Endothelial cell of umbilical vein (primary cell): Measurements from ENCODE around the gene NAA20. TPM values are rescaled to one million over a fixed set of nuclear protein-coding genes. Genes with fewer than 3 reads are reported as not detected.

Source experiments
- BruUV-seq: library from RNA; stranded (reverse); fragments of 400-500 nt; replicated peaks from 2 replicates; lab custom pipeline; 2021; lab: Mats Ljungman, UMichigan
- CTCF ChIA-PET: fragments of 300-600, 350-600 bp; sonication (Branson Sonifier 250); formaldehyde crosslinking; loops from one replicate; lab custom pipeline; 2021; ENCODE audit warnings: antibody characterized with exemption, inconsistent platforms; lab: Charles Lee
- POLR2A ChIA-PET: fragments of 300-600, 350-600 bp; sonication (Branson Sonifier 250); formaldehyde crosslinking; loops from one replicate; lab custom pipeline; 2021; ENCODE audit warnings: antibody characterized with exemption, inconsistent platforms; lab: Charles Lee
- DNase-seq: peaks from one replicate; pipeline ENCODE4 v3.0.0-alpha.2; 2011; ENCODE audit warnings: low read depth, low spot score
- FAIRE-seq: peaks from 2 replicates; lab custom pipeline; 2011; peaks lifted over from hg19 to GRCh38; lab: Jason Lieb, UNC
- H2AFZ ChIP-seq: 2 replicates; pipeline ENCODE4 v1.6.0; 2012; ENCODE audit warnings: low read depth, low read length, control low read depth, inconsistent platforms
- H3K27ac ChIP-seq: 2 replicates; pipeline ENCODE4 v1.5.1; 2011; ENCODE audit warnings: low read depth, mild to moderate bottlenecking, control low read depth, low read length, moderate library complexity; ENCODE audit not compliant: insufficient read depth
- H3K27me3 ChIP-seq, 2 experiments: 2 replicates each; pipeline versions ENCODE4 v1.6.0 to v1.6.1; 2011; ENCODE audit warnings: low read length in 2 of 2, mixed read lengths in 1 of 2; ENCODE audit not compliant: control insufficient read depth in 2 of 2, insufficient read depth in 2 of 2
- H3K36me3 ChIP-seq, 2 experiments: 2 replicates in 1 of 2; 3 replicates in 1 of 2; pipeline ENCODE4 v1.5.1; 2011; ENCODE audit warnings: low read length in 2 of 2, mild to moderate bottlenecking in 1 of 2, moderate library complexity in 1 of 2; ENCODE audit not compliant: control insufficient read depth in 2 of 2, insufficient read depth in 2 of 2; ENCODE audit errors: extremely low read depth in 1 of 2
- H3K4me1 ChIP-seq: 3 replicates; pipeline ENCODE4 v1.5.1; 2011; ENCODE audit warnings: mild to moderate bottlenecking, low read length; ENCODE audit not compliant: control insufficient read depth, insufficient read depth; ENCODE audit errors: extremely low read depth
- H3K4me2 ChIP-seq: 2 replicates; pipeline ENCODE4 v1.6.1; 2011; ENCODE audit warnings: low read length, control low read depth, mixed read lengths; ENCODE audit not compliant: insufficient read depth
- H3K4me3 ChIP-seq, 3 experiments: fragments of 200-600 bp in 1 of 3; sonication (generic), shearing (Covaris generic) in 1 of 3; replicated peaks in 1 of 3; 2 replicates each; pipeline ENCODE4 v1.5.1; 2011 to 2016; ENCODE audit warnings: control low read depth in 3 of 3, low read length in 3 of 3, mild to moderate bottlenecking in 2 of 3, inconsistent platforms in 1 of 3, low read depth in 1 of 3, moderate library complexity in 1 of 3; ENCODE audit not compliant: insufficient read depth in 1 of 3
- H3K79me2 ChIP-seq: 2 replicates; pipeline ENCODE4 v1.6.0; 2012; ENCODE audit warnings: low read length, inconsistent platforms; ENCODE audit not compliant: control insufficient read depth, insufficient read depth
- H3K9ac ChIP-seq: replicated peaks from 2 replicates; pipeline ENCODE3; 2011; ENCODE audit warnings: low read length, control low read depth; ENCODE audit not compliant: insufficient read depth; ENCODE audit errors: extremely low read depth
- H3K9me1 ChIP-seq: replicated peaks from 3 replicates; pipeline ENCODE4 v1.6.0; 2011; ENCODE audit warnings: mild to moderate bottlenecking, low read length; ENCODE audit not compliant: control insufficient read depth, insufficient read depth; ENCODE audit errors: extremely low read depth
- H3K9me3 ChIP-seq: replicated peaks from 2 replicates; pipeline ENCODE4 v1.5.1; 2012; ENCODE audit warnings: low read length, inconsistent platforms; ENCODE audit not compliant: control insufficient read depth, insufficient read depth
- H4K20me1 ChIP-seq: replicated peaks from 2 replicates; pipeline ENCODE3; 2011; ENCODE audit warnings: mild to moderate bottlenecking, low read length; ENCODE audit not compliant: control insufficient read depth, insufficient read depth; ENCODE audit errors: extremely low read depth
- EZH2 ChIP-seq: IDR thresholded peaks from 2 replicates; pipeline ENCODE4 v1.6.1; 2012; ENCODE audit warnings: borderline replicate concordance, low read depth, mild to moderate bottlenecking, moderate library complexity, low read length, inconsistent platforms; ENCODE audit not compliant: severe bottlenecking
- FOS ChIP-seq: IDR thresholded peaks from 2 replicates; pipeline ENCODE4 v1.6.1; 2011; ENCODE audit warnings: mild to moderate bottlenecking, low read length, moderate library complexity, borderline replicate concordance; ENCODE audit not compliant: insufficient read depth
- GATA2 ChIP-seq: IDR thresholded peaks from 2 replicates; pipeline ENCODE4 v1.7.0; 2011; ENCODE audit warnings: low read depth, mild to moderate bottlenecking, moderate library complexity, mixed read lengths, low read length; ENCODE audit not compliant: insufficient read length, insufficient read depth
- JUN ChIP-seq: IDR thresholded peaks from 2 replicates; pipeline ENCODE4 v1.6.1; 2011; ENCODE audit warnings: borderline replicate concordance, low read depth; ENCODE audit not compliant: insufficient read length, insufficient read depth
- MYC ChIP-seq: IDR thresholded peaks from one replicate; pipeline ENCODE4 v1.6.1; 2011; ENCODE audit warnings: mild to moderate bottlenecking, low read depth, low read length
- POLR2A ChIP-seq: IDR thresholded peaks from 2 replicates; pipeline ENCODE4 v1.6.1; 2012; ENCODE audit warnings: low read depth, mild to moderate bottlenecking, control low read depth, low read length
- POLR2AphosphoS5 ChIP-seq: IDR thresholded peaks from 2 replicates; pipeline ENCODE4 v1.6.1; 2012; ENCODE audit warnings: low read depth, mild to moderate bottlenecking, control low read depth, low read length, moderate library complexity; ENCODE audit not compliant: insufficient read depth
- dilution Hi-C: fragments of 300-500 bp; cut with MboI; formaldehyde crosslinking; loops from one replicate; pipeline ENCODE4 v1.15.0; 2019; ENCODE audit warnings: low sequenced_read_pairs; ENCODE audit not compliant: extremely low pct_ligation_motif_present
- intact Hi-C: fragments of 100-400 bp; cut with micrococcal nuclease; formaldehyde crosslinking; loops from one replicate; pipeline ENCODE4 v1.10.0; 2022
- polyA plus RNA-seq, 4 experiments: library from polyadenylated mRNA; depleted of rRNA in 3 of 4; stranded (reverse) in 3 of 4; unstranded in 1 of 4; fragments of >200 nt; gene quantifications; 2 replicates each; pipeline versions ENCODE4 v1.2.1 to v1.2.3, GENCODE V29; 2011 to 2012; ENCODE audit warnings: missing spikeins in 1 of 4
- total RNA-seq: library from RNA; stranded (reverse); gene quantifications from 2 replicates; pipeline ENCODE4 v1.2.3, GENCODE V29; 2021
- TF ChIP-seq, protein P1 (sequence below), 2 donors: IDR thresholded peaks; 1 replicate in 1 of 2; 2 replicates in 1 of 2; pipeline ENCODE4 v1.5.1; 2011; ENCODE audit warnings: low read length in 2 of 2, mild to moderate bottlenecking in 2 of 2, moderate library complexity in 2 of 2, control low read depth in 1 of 2, inconsistent platforms in 1 of 2, low read depth in 1 of 2; ENCODE audit not compliant: insufficient read depth in 1 of 2; ENCODE audit errors: extremely low read depth in 1 of 2
- TF ChIP-seq, protein P2 (sequence below): IDR thresholded peaks from 2 replicates; pipeline ENCODE4 v1.6.1; 2011; ENCODE audit not compliant: insufficient read depth, insufficient read length

The NAA20 gene
- total and polyA plus RNA-seq, 2 donors (not counting 3 experiments of a cell fraction or from before 2014, with no cell fraction given), result 48.6 to 77.3 TPM

DNA sequence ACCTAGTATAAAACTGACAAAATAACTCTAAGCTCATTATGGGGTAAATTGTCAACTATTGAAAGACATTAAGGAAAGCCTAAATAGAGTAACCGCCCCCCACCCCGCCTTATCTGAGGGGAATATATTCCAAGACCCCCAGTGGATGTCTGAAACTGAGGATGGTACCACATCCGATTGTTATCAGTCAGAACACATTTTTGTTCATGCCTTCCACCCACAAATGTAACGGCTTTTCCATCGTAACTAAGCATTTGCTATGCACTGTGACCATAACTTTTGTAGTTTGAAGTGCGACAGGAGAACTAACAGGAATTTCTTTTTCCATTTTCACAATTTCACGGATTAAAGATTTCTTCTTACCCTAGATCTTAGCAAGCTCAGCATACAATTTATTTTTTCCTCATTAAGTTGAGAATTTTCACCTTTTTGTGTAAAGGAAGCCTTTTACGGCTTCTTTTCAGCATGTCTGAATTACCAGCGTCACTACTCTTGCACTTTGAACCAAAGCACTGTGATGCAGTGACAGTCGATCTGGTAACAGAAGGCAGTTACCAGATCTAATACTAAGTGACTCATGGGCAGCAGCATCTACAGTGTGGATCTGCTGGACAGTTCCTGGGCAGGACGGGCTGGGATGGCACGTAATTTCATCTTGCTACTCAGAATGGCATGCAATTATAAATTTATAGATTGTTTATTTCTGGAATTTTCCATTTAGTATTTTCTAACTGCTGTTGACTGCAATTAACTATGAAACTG lies 47.0 kb downstream of the NAA20 start:
- H3K9me3 ChIP-seq, result no peaks in the 10 kb centered on the region
- H3K27ac ChIP-seq, result no peak overlapping the region
- H3K79me2 ChIP-seq, result no peaks in the 10 kb centered on the region
- ChIA-PET CTCF (no interaction called here), POLR2A (no interaction called here)
- H2AFZ ChIP-seq, result no peak overlapping the region
- H4K20me1 ChIP-seq, result no peaks in the 10 kb centered on the region
- FAIRE-seq (no peak), DNase-seq (no peak)
- no peak for TF ChIP-seq POLR2A
- no peak for TF ChIP-seq MYC
- TF ChIP-seq, protein P1, sequence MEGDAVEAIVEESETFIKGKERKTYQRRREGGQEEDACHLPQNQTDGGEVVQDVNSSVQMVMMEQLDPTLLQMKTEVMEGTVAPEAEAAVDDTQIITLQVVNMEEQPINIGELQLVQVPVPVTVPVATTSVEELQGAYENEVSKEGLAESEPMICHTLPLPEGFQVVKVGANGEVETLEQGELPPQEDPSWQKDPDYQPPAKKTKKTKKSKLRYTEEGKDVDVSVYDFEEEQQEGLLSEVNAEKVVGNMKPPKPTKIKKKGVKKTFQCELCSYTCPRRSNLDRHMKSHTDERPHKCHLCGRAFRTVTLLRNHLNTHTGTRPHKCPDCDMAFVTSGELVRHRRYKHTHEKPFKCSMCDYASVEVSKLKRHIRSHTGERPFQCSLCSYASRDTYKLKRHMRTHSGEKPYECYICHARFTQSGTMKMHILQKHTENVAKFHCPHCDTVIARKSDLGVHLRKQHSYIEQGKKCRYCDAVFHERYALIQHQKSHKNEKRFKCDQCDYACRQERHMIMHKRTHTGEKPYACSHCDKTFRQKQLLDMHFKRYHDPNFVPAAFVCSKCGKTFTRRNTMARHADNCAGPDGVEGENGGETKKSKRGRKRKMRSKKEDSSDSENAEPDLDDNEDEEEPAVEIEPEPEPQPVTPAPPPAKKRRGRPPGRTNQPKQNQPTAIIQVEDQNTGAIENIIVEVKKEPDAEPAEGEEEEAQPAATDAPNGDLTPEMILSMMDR (IDR thresholded peaks at IDR 0.05; ENCODE audit: extremely low read depth in 1 of 2, insufficient read depth in 1 of 2, low read depth in 1 of 2, low read length in 2 of 2), result no peak
- no peak for TF ChIP-seq GATA2
- TF ChIP-seq FOS, result no peak
- no peak for TF ChIP-seq EZH2
- TF ChIP-seq, protein P2, sequence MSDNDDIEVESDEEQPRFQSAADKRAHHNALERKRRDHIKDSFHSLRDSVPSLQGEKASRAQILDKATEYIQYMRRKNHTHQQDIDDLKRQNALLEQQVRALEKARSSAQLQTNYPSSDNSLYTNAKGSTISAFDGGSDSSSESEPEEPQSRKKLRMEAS, result no peak
- TF ChIP-seq JUN, result no peak
- TF ChIP-seq POLR2AphosphoS5, result no peak
- peaks cover 4 to 30% of the 10 kb centered on the region in 2 experiments for H3K27me3 ChIP-seq
- H3K4me3 ChIP-seq, result no peak overlapping the region
- intact Hi-C loops (no loop called here), dilution Hi-C loops (no loop called here)
- H3K4me2 ChIP-seq, result no peak overlapping the region
- no peaks in the 10 kb centered on the region for H3K36me3 ChIP-seq
- no peaks in the 10 kb centered on the region for H3K4me1 ChIP-seq
- BruUV-seq, result no TSS peak
- H3K9me1 ChIP-seq, result no peaks in the 10 kb centered on the region
- no peak overlapping the region for H3K9ac ChIP-seq
